Body of pancreas (tissue), 4 donors: ENCODE data around the gene ZSWIM6. TPM values are rescaled to one million over a fixed set of nuclear protein-coding genes. Genes with fewer than 3 reads are reported as not detected.

Experiments
- ATAC-seq: fragments of 150-250 bp; one replicate; pipeline ENCODE4 v1.9.1; 2016
- DNase-seq, 4 donors: peaks; one replicate each; pipeline ENCODE4 v3.0.0-alpha.2; 2019
- H3K27ac ChIP-seq, 4 donors: fragments of 200-600 bp; sonication (generic); 1 replicate in 3 of 4; 2 replicates in 1 of 4; pipeline versions ENCODE4 v1.5.1 to v1.6.1; 2016 to 2019; ENCODE audit warnings: mild to moderate bottlenecking in 1 of 4, mixed read lengths in 1 of 4, moderate library complexity in 1 of 4
- H3K27me3 ChIP-seq, 2 donors: fragments of 200-600 bp; sonication (generic); one replicate each; pipeline ENCODE4 v1.6.0; 2016; ENCODE audit warnings: mild to moderate bottlenecking in 1 of 2
- H3K36me3 ChIP-seq, 2 donors: fragments of 200-600 bp; sonication (generic); replicated peaks in 1 of 2; 2 replicates each; pipeline ENCODE4 v1.5.1; 2016; ENCODE audit warnings: low read depth in 2 of 2; ENCODE audit not compliant: insufficient read depth in 1 of 2
- H3K4me1 ChIP-seq: fragments of 200-600 bp; sonication (generic); one replicate; pipeline ENCODE4 v1.6.0; 2016
- H3K4me3 ChIP-seq, 2 donors: fragments of 200-600 bp; sonication (generic); 1 replicate in 1 of 2; 2 replicates in 1 of 2; pipeline ENCODE4 v1.5.1; 2016 to 2019
- H3K9me3 ChIP-seq, 3 donors: fragments of 200-600 bp; sonication (generic); 1 replicate in 2 of 3; 2 replicates in 1 of 3; pipeline ENCODE4 v1.5.1; 2016
- POLR2A ChIP-seq, 3 donors: fragments of 450-650 bp; IDR thresholded peaks; one replicate each; pipeline ENCODE4 v1.6.1; 2016; ENCODE audit warnings: antibody characterized with exemption in 3 of 3, mild to moderate bottlenecking in 2 of 3
- WGBS, 2 donors: methylation state at CpG; one replicate each; pipeline ENCODE4 v1.1.5; 2017; 5-methylcytosine and 5-hydroxymethylcytosine counted together
- intact Hi-C: fragments of 100-400 bp; cut with DNase I; formaldehyde crosslinking; loops from one replicate; pipeline ENCODE4 v1.15.1; 2023
- total RNA-seq, 2 donors: library from RNA; depleted of rRNA; stranded (reverse); fragments of >200 nt; gene quantifications; one replicate each; pipeline ENCODE4 v1.1.0, GENCODE V29; 2016
- TF ChIP-seq, protein P1 (sequence below), 7 experiments: fragments of 450-650 bp in 4 of 7; fragments of 200-600 bp in 3 of 7; sonication (generic) in 3 of 7; IDR thresholded peaks; one replicate each; pipeline ENCODE4 v1.5.1; 2016 to 2019; ENCODE audit warnings: antibody characterized with exemption in 7 of 7

The ZSWIM6 gene
- total RNA-seq, 2 donors from 2014 or later = 5.9 to 8.8 TPM

DNA sequence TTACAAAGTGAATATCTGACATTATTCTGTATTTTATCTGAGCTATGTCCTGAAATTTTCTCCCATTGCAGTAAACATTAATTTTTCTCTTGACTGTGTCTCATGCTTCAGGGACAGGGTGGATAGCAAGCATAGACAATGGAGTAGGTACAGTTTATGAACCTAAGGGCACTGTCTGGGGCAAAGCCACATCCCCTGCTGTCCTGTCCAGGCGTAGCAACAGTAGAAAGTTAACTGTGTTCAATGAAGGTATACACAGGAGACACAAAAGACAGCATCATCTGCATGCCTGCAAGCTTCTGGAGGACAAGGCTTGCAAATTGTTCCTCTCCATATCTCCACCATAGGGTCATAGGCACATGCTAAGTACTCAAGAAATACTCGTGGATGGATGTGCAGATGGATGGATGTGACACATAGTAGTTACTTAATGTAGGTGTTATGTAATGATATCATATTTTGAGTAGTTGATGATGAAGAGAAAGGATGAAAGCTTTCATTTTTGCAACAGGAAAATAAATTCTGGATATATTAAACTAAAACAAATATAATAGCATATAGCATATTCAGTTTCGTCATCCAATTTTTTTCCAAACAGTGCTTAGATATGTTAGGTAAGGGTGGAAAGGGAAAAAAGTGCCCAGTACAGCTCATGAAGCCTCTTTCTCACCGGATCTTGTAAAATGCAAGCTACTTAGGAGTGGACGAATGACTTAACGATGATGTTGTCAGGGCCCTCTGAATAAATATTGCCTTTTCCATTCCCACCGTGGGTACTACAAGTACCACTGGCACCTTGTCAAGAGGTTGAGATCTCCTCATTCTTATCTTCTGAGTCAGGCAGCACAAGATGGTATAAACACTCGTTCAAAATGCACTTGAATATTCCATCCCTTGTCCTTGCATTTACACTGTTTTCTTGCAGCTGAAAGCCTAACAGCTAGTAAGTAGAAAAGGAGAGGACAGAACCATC, 19.9 kb upstream of the ZSWIM6 start:
- ATAC-seq = no peak
- Histone ChIP-seq H3K36me3 (no peaks in the 10 kb centered on the region), H3K9me3 (no peaks in the 10 kb centered on the region), H3K4me1 (no peaks in the 10 kb centered on the region), H3K27me3 (no peaks in the 10 kb centered on the region), H3K27ac (no peak overlapping the region), H3K4me3 (no peak overlapping the region)
- 64 to 68% methylated on average over 8 of the region's 8 CpGs for WGBS, 2 donors
- intact Hi-C loops = no loop called here
- DNase-seq = no peak
- TF ChIP-seq POLR2A (IDR thresholded peaks at IDR 0.05) = no peak
- TF ChIP-seq, protein P1, sequence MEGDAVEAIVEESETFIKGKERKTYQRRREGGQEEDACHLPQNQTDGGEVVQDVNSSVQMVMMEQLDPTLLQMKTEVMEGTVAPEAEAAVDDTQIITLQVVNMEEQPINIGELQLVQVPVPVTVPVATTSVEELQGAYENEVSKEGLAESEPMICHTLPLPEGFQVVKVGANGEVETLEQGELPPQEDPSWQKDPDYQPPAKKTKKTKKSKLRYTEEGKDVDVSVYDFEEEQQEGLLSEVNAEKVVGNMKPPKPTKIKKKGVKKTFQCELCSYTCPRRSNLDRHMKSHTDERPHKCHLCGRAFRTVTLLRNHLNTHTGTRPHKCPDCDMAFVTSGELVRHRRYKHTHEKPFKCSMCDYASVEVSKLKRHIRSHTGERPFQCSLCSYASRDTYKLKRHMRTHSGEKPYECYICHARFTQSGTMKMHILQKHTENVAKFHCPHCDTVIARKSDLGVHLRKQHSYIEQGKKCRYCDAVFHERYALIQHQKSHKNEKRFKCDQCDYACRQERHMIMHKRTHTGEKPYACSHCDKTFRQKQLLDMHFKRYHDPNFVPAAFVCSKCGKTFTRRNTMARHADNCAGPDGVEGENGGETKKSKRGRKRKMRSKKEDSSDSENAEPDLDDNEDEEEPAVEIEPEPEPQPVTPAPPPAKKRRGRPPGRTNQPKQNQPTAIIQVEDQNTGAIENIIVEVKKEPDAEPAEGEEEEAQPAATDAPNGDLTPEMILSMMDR (IDR thresholded peaks at IDR 0.05) = no peak

DNA sequence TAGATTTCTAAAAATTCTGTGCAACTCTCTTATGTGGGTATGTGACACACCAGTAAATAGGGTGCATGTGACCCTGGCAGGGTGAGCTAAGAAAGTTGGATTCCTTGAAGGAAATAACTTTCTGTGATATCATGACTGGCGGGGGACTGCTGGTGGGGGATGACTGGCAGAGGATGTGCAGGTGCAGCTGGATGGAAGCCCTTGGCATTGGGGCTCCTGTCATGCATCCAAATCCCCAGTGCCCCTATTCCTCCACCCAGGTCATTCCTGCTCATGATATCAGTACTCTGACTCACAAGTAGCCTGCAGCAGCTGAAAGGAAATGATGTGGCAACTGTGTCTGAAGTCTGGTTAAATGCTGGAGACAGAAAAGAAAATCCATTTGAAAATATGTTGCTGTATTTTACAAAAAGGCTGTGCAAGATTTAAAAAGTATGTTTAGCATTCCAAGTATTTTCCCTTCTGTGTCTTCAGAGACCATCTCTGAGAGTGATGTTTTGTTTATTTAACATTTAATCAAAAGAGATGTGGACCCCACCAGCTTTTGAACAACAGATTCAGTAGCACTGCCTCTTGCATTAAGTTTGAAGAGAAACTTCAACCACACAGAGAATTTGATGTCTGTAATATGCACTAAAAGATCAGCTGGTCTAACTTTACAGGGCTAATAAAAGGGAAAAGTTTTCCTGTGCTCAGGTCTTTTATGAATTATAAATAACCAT, 17.9 kb upstream of the ZSWIM6 start:
- intact Hi-C loops = no loop called here
- 40 to 77% methylated on average over 1 of the region's 1 CpG for WGBS, 2 donors
- no peak for ATAC-seq
- no peaks in the 10 kb centered on the region for H3K36me3 ChIP-seq
- H3K27ac ChIP-seq = no peak overlapping the region
- DNase-seq = peak in 1 of 4 donors; percentile 32
- no peaks in the 10 kb centered on the region for H3K27me3 ChIP-seq
- H3K4me3 ChIP-seq = no peak overlapping the region
- no peaks in the 10 kb centered on the region for H3K4me1 ChIP-seq
- TF ChIP-seq POLR2A (IDR thresholded peaks at IDR 0.05) = no peak
- TF ChIP-seq, protein P1 (IDR thresholded peaks at IDR 0.05) = no peak
- no peaks in the 10 kb centered on the region for H3K9me3 ChIP-seq

- no peaks in the 10 kb centered on the region for H3K9me3 ChIP-seq
- H3K4me1 ChIP-seq = peaks cover 7% of the 10 kb centered on the region
- H3K27me3 ChIP-seq = no peaks in the 10 kb centered on the region
- ATAC-seq (no peak), DNase-seq (no peak)
- TF ChIP-seq POLR2A (IDR thresholded peaks at IDR 0.05) = no peak
- TF ChIP-seq, protein P1 (IDR thresholded peaks at IDR 0.05) = no peak
- WGBS, 2 donors = 78 to 86% methylated on average over 3 of the region's 3 CpGs
- H3K4me3 ChIP-seq = no peak overlapping the region
- H3K27ac ChIP-seq = peak overlapping the region in 1 of 4 donors; percentile 51
- no peaks in the 10 kb centered on the region for H3K36me3 ChIP-seq
- intact Hi-C loops = no loop called here
Measured at GRCh38 chr5:61318376-61318775, 13.7 kb upstream of the ZSWIM6 start.

- DNase-seq (peak in 3 of 4 donors; percentile 26 to 59 (median 53)), ATAC-seq (peak; percentile 89)
- TF ChIP-seq, protein P1 (IDR thresholded peaks at IDR 0.05) = no peak
- peak in 1 of 3 donors; percentile 7 for TF ChIP-seq POLR2A (IDR thresholded peaks at IDR 0.05)
- peaks cover 12% of the 10 kb centered on the region for H3K4me1 ChIP-seq
- no peaks in the 10 kb centered on the region for H3K27me3 ChIP-seq
- intact Hi-C loops = loop anchor here (10.0 kb wide), 1 partner anchor 155 kb away; the partner anchor contains the start of gene SMIM15
- no peak overlapping the region for H3K4me3 ChIP-seq
- no peaks in the 10 kb centered on the region for H3K9me3 ChIP-seq
- H3K36me3 ChIP-seq = no peaks in the 10 kb centered on the region
- peak overlapping the region in 2 of 4 donors; percentile 24 to 51 for H3K27ac ChIP-seq
- WGBS, 2 donors = 45 to 58% methylated on average over 9 of the region's 9 CpGs
Measured at GRCh38 chr5:61319388-61320146, 12.5 kb upstream of the ZSWIM6 start.
